GM13977 (cell line): ENCODE measurements around the gene MRTFB.
A peak's percentile ranks its signal among the peaks of the same experiment; 100 is the strongest.
"Not testable (repeated sequence)": the region's sequence is repeated elsewhere in the genome, so short reads cannot be mapped to it uniquely, and the experiment has no call there.

Source experiments
- DNase-seq: peaks from one replicate; pipeline ENCODE4 v3.0.0; 2012; ENCODE audit warnings: low spot score
- CTCF ChIP-seq: IDR thresholded peaks from 2 replicates; pipeline ENCODE4 v1.5.1; 2012; ENCODE audit warnings: mild to moderate bottlenecking, control low read depth; ENCODE audit not compliant: insufficient read depth; ENCODE audit errors: extremely low read depth, missing control alignments
- in situ Hi-C: fragments of 300-500 bp; cut with MboI; formaldehyde crosslinking; loops from one replicate; pipeline ENCODE4 v1.12.0; 2022; ENCODE audit warnings: low sequenced_read_pairs, low pct_unique_long_range_greater_than_20kb, mixed read lengths, inconsistent platforms; ENCODE audit not compliant: unreplicated experiment

Gene MRTFB

DNA sequence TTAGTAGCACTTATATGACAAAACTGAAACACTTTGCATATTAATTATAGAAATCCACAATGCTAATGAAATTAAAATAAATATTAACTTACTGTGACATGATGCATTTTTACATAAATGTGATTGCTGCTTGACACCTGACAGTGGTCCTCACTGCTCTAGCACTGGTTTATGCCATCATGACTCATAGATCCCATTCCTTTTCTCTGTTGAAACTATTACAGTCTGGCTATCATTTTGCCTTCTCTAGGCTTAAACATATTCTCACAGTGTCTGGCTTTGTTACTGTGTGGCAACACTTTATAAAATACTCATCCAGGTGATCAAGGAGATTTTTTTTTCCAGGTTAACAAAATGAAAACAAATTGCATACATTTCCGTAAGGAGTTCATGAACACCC, 108.0 kb downstream of the MRTFB start:
- no peak for DNase-seq
- TF ChIP-seq CTCF: no peak
- in situ Hi-C loops: no loop called here

DNA sequence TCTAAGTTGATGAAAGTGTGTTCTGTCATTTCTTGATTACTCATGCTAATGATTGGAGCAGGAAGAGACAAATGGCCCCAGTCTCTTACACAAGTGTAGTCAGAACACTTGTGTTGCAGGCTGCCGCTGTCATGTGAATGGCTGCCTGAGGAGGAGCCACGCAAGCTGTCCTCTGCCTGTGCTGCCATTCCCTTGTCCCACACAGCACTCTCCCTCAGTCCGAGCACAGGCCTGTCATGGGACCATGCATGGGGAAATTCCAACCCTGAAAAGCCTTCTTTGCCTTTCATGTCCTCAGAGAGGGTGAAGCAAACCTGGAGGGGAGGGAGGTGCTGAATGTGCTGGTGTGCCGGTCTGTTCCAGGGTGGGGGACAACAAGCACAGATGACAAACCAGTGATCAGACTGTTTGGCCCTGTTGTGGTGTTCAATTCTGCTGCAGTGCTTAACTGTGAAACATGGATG, 109.4 kb downstream of the MRTFB start:
- DNase-seq: no peak
- no peak for TF ChIP-seq CTCF
- in situ Hi-C loops: no loop called here

- no peak for TF ChIP-seq CTCF
- DNase-seq: no peak
These were observed 110.4 kb downstream of the MRTFB start for GRCh38 chr16:14181371-14182050.

DNA sequence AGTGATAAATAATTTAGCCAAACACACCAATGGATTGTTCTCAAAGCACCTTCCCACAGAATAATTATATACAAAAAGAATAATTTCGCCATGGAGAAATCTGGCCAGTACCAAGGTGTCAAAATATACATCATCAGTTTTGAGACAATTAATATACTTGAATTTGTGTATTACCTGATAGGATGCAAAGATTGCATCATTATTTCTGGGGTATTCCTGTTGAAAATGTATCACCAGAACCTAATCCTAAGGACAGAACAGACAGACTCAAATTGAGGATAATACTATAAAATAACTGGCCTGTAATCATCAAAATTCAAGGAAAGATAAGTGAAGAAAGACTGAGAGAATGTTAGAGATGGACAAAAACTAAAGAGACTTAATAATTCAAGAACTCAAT, 111.9 kb downstream of the MRTFB start:
- TF ChIP-seq CTCF: no peak
- no peak for DNase-seq
- in situ Hi-C loops: no loop called here

More at GRCh38 chr16:14181371-14182050, 110.4 kb downstream of the MRTFB start:
- in situ Hi-C loops: no loop called here

DNA sequence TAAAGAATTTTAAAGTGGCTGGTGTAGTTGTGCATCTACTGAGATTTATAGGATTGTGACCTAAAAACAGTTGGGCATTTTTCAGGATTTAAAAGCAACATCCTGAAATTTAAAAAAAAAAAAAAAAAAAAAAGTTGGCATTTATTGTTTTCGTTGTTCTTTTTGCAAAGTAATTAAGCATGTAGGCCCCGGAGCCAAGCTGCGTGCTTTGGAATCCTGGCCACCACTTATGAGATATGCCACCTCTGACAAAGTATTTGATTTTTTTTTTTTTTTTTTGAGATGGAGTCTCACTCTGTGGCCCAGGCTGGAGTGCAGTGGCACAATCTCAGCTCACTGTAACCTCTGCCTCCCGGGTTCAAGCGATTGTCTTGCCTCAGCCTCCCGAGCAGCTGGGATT, 112.8 kb downstream of the MRTFB start:
- in situ Hi-C loops, DNase-seq: not testable (repeated sequence)

DNA sequence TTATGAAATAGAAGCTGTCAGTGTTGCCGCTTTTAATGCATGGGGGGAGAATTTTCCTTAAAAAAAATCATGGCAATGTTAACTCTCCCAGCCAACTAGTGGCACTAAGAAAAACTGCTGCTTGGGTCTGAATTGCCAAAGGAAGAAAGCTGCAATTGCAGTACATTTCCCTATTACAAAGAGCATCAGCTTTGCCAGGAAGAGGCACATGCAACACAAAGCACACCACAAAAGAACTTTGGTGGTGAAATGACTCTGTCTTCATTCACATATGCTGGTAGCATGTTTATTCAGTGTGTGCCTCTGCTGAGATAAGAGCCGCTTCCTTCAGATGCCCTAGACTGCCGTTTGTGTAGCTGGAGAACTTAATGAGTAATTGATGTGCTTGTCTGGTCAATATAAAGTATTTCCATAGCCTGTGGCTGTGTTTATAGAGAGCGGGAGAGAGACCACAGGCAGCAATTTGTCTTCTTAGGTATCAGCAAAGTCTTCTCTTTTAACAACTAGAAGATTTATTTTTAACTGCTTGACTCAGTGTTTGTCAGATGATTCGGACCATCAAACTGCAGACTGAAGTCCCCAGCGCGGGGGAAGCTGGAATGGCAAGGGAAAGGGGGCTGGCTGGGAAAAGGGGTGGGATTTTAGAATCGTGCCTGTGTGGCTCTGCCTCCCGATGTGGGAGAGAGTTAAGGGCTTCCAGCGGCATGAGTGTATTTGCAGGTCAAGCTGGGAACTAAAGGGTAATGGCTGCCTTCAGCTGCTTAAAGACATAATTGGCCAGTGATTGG, 115.1 kb downstream of the MRTFB start:
- in situ Hi-C loops: no loop called here

More for the DNA sequence above, 115.1 kb downstream of the MRTFB start:
- no peak for DNase-seq
- peak; percentile 14 for TF ChIP-seq CTCF
